Heart right ventricle (tissue), 16 donors: Measurements from ENCODE around the gene RASAL2. TPM values are rescaled to one million over a fixed set of nuclear protein-coding genes. Genes with fewer than 3 reads are reported as not detected.
A peak's percentile ranks its signal among the peaks of the same experiment; 100 is the strongest.

Experiments used
- ATAC-seq, 8 donors: fragments of 200-7000 bp; cut with Tn5 transposase; one replicate each; pipeline ENCODE4 v1.9.1; 2020; ENCODE audit warnings: mild to moderate bottlenecking in 8 of 8, moderate library complexity in 8 of 8, moderate number of reproducible peaks in 1 of 8
- DNase-seq, 2 donors: peaks; one replicate each; pipeline ENCODE4 v3.0.0-alpha.2; 2020
- H3K27ac ChIP-seq, 10 donors: fragments of 200-600 bp; sonication (generic) in 2 of 10; one replicate each; pipeline versions ENCODE4 v1.5.0 to v1.8.0; 2020 to 2022; ENCODE audit warnings: mild to moderate bottlenecking in 3 of 10
- H3K27me3 ChIP-seq, 7 donors: fragments of 200-600 bp; one replicate each; pipeline ENCODE4 v1.8.0; 2021 to 2022; ENCODE audit warnings: mild to moderate bottlenecking in 2 of 7
- H3K36me3 ChIP-seq, 9 donors: fragments of 200-600 bp; sonication (generic) in 1 of 9; one replicate each; pipeline versions ENCODE4 v1.5.0 to v1.8.0; 2020 to 2022; ENCODE audit warnings: mild to moderate bottlenecking in 2 of 9
- H3K4me1 ChIP-seq, 9 donors: fragments of 200-600 bp; sonication (generic) in 1 of 9; one replicate each; pipeline versions ENCODE4 v1.5.0 to v1.8.0; 2020 to 2022; ENCODE audit warnings: mild to moderate bottlenecking in 4 of 9
- H3K4me3 ChIP-seq, 10 donors: fragments of 200-600 bp; sonication (generic) in 2 of 10; one replicate each; pipeline versions ENCODE4 v1.5.0 to v1.8.0; 2020 to 2022; ENCODE audit warnings: mild to moderate bottlenecking in 7 of 10, moderate library complexity in 2 of 10
- H3K9me3 ChIP-seq, 11 donors: fragments of 200-600 bp in 10 of 11; sonication (generic) in 2 of 11; one replicate each; pipeline versions ENCODE4 v1.5.0 to v1.8.0; 2013 to 2022; ENCODE audit warnings: mild to moderate bottlenecking in 2 of 11, control low read depth in 1 of 11, moderate library complexity in 1 of 11
- WGBS, 2 donors: extraction: QIAGEN DNeasy Blood & Tissue Kit; methylation state at CpG; one replicate each; pipeline ENCODE4 v1.1.7; 2013; ENCODE audit warnings: inconsistent platforms in 1 of 2; 5-methylcytosine and 5-hydroxymethylcytosine counted together
- intact Hi-C, 10 donors: fragments of 100-400 bp; cut with DNase I; formaldehyde crosslinking; loops; one replicate each; pipeline versions ENCODE4 v1.11.1 to v1.14.2; 2022
- polyA plus RNA-seq, 2 donors: library from polyadenylated mRNA; stranded (reverse); fragments of 200-250 nt; gene quantifications; one replicate each; pipeline ENCODE4 v1.2.3, GENCODE V29; 2013
- total RNA-seq, 10 donors: library from RNA; stranded (reverse); fragmentation: NEBNext Ultra II Directional in 3 of 10; extraction: Animal tissue kit (Norgen Biotek cat#: 25700) in 3 of 10; gene quantifications; one replicate each; pipeline versions ENCODE4 v1.2.1 to v1.2.4, GENCODE V29; 2021 to 2023
- TF ChIP-seq, protein P1 (sequence below), 9 donors: fragments of 200-600 bp; sonication (generic) in 2 of 9; IDR thresholded peaks; one replicate each; pipeline versions ENCODE4 v1.5.0 to v1.8.0; 2021 to 2022; ENCODE audit warnings: antibody characterized with exemption in 9 of 9, mild to moderate bottlenecking in 5 of 9, moderate library complexity in 1 of 9
- donor health status: Arrhythmogenic right ventricular cardiomyopathy.
- donor health status: ischemic (EF 13 %, LVEDD 7.1; RV severe dilation, severe dysfunction).
- donor health status: healthy with polysubstance abuse.
- donor health status: DM: no; HTN: yes; CAD: no.
- donor health status: DM: no; HTN: no; CAD: no.
- donor health status: ischemic (EF 25% LVEDD 6.9; RV normal size, moderate dysfunction).
- donor health status: ischemic (EF 25% LVEDD 5.7; RV mildly dilated, moderate dysfunction).
- donor health status: healthy.
- donor health status: DM: yes; HTN: yes; CAD: no.
- donor health status: Ischemic cardiomyopathy.
- donor health status: ischemic (EF 35%, LVEDD 5.7; RV mildly dilated, moderate dysfunction).
- donor health status: nonischemic (EF 11% LVEDD 7.7; RV severe dilation, severe dysfunction).
- donor health status: DM: yes; HTN: yes; CAD: no.
- donor health status: PGD.
- donor health status: ischemic (EF 29% LVEDD 5.4; RV normal size, mild dysfunction).
- donor health status: nonischemic (EF 23%, LVEDD 6.1; RV moderate dilation, normal function).

The RASAL2 gene
- total and polyA plus RNA-seq, 12 donors = 3.5 to 59.8 (median 36.2) TPM

DNA sequence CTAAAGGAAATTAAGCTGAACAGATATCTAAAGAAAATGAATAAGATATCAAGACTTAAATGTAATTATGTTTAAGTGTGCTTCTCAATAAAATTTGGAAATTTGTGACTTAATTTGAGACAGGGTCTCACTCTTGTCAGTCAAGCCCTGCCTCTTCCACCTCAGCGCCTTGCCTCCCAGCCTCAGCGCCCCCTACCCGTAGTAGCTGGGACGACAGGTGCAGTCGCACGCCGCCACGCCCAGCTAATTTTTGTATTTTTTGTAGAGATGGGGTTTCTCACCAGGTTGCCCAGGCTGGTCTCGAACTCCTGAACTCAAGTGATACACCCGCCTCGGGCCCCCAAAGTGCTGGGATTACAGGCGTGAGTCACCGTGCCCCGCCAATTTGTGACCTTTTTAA, 285.9 kb downstream of the RASAL2 start:
- intact Hi-C loops = no loop called here

DNA sequence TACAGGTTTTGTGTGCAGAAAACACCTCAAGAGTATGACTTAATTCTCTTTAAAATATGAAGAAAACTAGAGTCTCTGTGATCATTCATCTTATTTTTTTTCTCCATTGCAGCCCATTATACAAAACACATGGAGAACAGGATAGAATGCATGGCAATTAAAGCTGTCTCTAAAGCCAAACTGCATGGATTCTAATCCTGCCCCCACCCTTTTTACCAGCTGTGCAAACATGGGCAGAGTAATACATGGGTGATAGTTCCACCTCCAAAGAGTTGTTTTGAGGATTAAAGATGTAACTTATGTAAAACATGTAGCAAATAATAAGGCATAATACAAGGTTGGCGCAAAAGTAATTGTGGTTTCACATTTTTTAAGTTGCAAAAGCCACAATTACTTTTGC, 288.5 kb downstream of the RASAL2 start:
- Histone ChIP-seq H3K4me1 (peaks cover 0 to 39% (median 19%) of the 10 kb centered on the region in 9 donors), H3K36me3 (no peaks in the 10 kb centered on the region), H3K27ac (no peak overlapping the region), H3K27me3 (no peaks in the 10 kb centered on the region), H3K4me3 (no peak overlapping the region), H3K9me3 (no peaks in the 10 kb centered on the region)
- DNase-seq (no peak), ATAC-seq (no peak)
- TF ChIP-seq, protein P1, sequence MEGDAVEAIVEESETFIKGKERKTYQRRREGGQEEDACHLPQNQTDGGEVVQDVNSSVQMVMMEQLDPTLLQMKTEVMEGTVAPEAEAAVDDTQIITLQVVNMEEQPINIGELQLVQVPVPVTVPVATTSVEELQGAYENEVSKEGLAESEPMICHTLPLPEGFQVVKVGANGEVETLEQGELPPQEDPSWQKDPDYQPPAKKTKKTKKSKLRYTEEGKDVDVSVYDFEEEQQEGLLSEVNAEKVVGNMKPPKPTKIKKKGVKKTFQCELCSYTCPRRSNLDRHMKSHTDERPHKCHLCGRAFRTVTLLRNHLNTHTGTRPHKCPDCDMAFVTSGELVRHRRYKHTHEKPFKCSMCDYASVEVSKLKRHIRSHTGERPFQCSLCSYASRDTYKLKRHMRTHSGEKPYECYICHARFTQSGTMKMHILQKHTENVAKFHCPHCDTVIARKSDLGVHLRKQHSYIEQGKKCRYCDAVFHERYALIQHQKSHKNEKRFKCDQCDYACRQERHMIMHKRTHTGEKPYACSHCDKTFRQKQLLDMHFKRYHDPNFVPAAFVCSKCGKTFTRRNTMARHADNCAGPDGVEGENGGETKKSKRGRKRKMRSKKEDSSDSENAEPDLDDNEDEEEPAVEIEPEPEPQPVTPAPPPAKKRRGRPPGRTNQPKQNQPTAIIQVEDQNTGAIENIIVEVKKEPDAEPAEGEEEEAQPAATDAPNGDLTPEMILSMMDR (IDR thresholded peaks at IDR 0.05) = no peak
- intact Hi-C loops = no loop called here
- WGBS, 2 donors = 96 to 100% methylated on average over 1 of the region's 1 CpG

More for the DNA sequence above, 285.9 kb downstream of the RASAL2 start:
- H3K27ac ChIP-seq = no peak overlapping the region
- peaks cover 0 to 53% (median 30%) of the 10 kb centered on the region in 9 donors for H3K4me1 ChIP-seq
- no peaks in the 10 kb centered on the region for H3K36me3 ChIP-seq
- no peak for ATAC-seq
- H3K9me3 ChIP-seq = no peaks in the 10 kb centered on the region
- 78 to 80% methylated on average over 14 of the region's 14 CpGs for WGBS, 2 donors
- no peaks in the 10 kb centered on the region for H3K27me3 ChIP-seq
- no peak for DNase-seq
- H3K4me3 ChIP-seq = no peak overlapping the region
- TF ChIP-seq, protein P1 (IDR thresholded peaks at IDR 0.05) = peak in 2 of 9 donors; percentile 6 to 20

DNA sequence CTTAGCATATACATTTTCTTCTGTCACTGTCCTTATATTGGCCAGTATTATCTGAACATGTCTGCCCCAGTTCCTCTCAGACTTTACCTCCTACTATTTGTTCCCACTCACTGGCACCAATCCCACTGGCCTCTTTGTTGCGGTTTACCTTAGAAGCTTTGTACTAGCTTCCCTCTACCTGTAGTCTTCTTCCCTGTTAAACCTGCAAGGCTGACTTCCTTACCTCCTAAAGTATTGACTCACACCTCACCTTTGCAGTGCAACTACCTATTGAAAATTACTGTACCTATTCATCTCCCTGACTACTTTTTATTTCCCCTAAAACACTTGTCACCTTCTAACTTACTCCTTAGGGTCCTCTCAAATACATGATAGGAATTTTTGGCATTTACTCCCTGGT, 291.8 kb downstream of the RASAL2 start:
- H3K36me3 ChIP-seq = peaks cover 0 to 8% (median 0%) of the 10 kb centered on the region in 9 donors
- intact Hi-C loops = no loop called here
- H3K4me3 ChIP-seq = no peak overlapping the region
- H3K27me3 ChIP-seq = no peaks in the 10 kb centered on the region
- TF ChIP-seq, protein P1 (IDR thresholded peaks at IDR 0.05) = no peak
- WGBS, 2 donors = 94 to 95% methylated on average over 1 of the region's 1 CpG
- no peak overlapping the region for H3K27ac ChIP-seq
- DNase-seq (no peak), ATAC-seq (no peak)
- peaks cover 0 to 54% (median 32%) of the 10 kb centered on the region in 9 donors for H3K4me1 ChIP-seq
- H3K9me3 ChIP-seq = no peaks in the 10 kb centered on the region

DNA sequence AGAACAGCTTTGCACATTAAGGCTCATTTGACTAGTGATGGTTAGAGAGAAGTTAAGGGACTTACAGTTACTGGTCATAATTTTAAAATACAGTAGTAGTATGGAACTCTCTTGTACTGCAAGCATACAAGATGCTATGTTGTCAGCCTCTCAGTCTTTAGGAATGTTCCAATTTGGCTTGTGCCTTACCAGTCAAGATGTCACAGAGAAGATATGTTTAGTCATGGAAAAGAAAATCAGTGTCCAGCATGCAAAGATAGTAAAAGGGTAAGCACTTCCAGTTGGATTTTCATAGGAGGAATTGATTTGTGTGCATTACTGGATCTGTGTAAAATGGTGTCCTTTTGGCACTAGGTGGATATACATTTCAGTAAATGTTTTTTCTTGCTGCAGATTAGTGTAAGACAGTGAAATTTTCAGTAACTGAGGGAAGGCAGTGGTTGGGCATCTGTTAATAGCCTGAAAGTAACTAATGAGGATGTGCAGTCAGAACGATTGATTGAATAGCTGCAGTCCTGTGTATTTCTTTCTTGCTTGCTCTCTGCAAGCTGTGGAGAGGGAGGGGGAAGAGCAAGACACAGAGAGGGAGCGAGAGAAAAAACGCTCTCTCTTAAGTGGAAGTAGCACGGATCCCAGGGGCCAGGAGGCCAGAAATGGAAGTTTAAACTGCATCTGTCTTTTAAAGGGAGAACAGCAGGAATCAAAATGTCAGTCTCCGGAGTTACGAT, 294.7 kb downstream of the RASAL2 start:
- Histone ChIP-seq H3K4me1 (peaks cover 0 to 28% (median 17%) of the 10 kb centered on the region in 9 donors), H3K9me3 (no peaks in the 10 kb centered on the region), H3K36me3 (peaks cover 0 to 20% (median 0%) of the 10 kb centered on the region in 9 donors), H3K27ac (no peak overlapping the region), H3K27me3 (no peaks in the 10 kb centered on the region), H3K4me3 (peak overlapping the region in 2 of 10 donors; percentile 2 to 14)
- ATAC-seq (peak in 4 of 8 donors; percentile 35 to 76 (median 60)), DNase-seq (no peak)
- WGBS, 2 donors = 13 to 18% methylated on average over 6 of the region's 6 CpGs
- TF ChIP-seq, protein P1 (IDR thresholded peaks at IDR 0.05) = no peak
- intact Hi-C loops = no loop called here
